ENCODE measurements around the gene NUP42.

The NUP42 gene

DNA sequence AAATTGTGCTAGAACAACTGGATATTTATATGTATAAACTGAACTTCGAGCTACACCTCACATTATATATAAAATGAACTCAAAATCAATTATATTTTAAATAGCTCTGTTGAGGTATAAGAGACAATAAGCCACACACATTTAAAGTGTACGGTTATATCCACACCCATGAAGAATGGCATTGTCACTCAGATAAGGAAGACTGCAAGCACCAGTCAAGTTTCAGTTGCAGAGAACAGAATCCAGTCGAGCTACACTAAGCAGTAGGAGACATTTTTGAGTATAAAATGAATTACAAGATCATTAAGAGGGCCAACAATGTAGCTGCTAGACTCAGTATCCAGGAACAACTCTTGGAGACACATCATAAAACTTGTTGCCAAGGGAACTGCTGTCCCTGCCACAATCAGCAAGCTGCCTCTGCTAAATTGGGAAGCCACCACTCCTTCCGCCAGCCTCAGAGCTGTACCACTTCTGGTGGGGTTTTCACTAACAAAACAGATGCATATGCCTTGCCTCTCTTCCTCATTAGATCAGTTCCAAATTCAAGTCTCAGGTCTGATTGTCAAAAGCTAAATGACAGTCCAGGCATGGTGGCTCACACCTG, 45.1 kb downstream of the NUP42 start:
- H3K4me1 ChIP-seq (ENCODE audit: control insufficient read depth in 1 of 2, insufficient read depth in 1 of 2, low read depth in 1 of 2, low read length in 1 of 2): no peaks in the 10 kb centered on the region
- H3K27me3 ChIP-seq: peaks cover 9% of the 10 kb centered on the region
- no peaks in the 10 kb centered on the region for H3K36me3 ChIP-seq
- no peak overlapping the region for H3K4me3 ChIP-seq (ENCODE audit: low read depth in 1 of 2, low read length in 1 of 2)
- no peaks in the 10 kb centered on the region for H3K9me3 ChIP-seq
- no peak overlapping the region for H3K27ac ChIP-seq
- TF ChIP-seq, protein P1, sequence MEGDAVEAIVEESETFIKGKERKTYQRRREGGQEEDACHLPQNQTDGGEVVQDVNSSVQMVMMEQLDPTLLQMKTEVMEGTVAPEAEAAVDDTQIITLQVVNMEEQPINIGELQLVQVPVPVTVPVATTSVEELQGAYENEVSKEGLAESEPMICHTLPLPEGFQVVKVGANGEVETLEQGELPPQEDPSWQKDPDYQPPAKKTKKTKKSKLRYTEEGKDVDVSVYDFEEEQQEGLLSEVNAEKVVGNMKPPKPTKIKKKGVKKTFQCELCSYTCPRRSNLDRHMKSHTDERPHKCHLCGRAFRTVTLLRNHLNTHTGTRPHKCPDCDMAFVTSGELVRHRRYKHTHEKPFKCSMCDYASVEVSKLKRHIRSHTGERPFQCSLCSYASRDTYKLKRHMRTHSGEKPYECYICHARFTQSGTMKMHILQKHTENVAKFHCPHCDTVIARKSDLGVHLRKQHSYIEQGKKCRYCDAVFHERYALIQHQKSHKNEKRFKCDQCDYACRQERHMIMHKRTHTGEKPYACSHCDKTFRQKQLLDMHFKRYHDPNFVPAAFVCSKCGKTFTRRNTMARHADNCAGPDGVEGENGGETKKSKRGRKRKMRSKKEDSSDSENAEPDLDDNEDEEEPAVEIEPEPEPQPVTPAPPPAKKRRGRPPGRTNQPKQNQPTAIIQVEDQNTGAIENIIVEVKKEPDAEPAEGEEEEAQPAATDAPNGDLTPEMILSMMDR (IDR thresholded peaks at IDR 0.05): no peak

DNA sequence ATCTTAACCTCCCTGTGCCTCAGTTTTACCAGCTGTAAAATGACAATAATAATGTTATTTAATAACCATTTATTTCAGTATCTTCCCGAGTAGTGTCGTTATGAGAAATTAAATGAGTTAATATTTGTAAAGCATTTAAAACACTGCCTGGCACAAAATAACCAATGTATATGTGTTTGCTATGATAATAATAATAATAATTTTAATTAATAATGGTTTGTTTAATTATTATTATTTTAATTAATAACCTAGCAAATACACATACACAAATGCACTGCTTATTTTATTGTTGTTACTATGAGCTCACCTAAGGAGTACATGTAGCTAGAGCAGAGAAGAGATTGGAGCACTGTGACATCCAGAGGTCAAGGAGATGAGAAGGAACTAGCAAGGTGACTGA, 46.6 kb downstream of the NUP42 start:
- TF ChIP-seq, protein P1 (IDR thresholded peaks at IDR 0.05): no peak
- no peaks in the 10 kb centered on the region for H3K36me3 ChIP-seq
- no peaks in the 10 kb centered on the region for H3K4me1 ChIP-seq (ENCODE audit: control insufficient read depth in 1 of 2, insufficient read depth in 1 of 2, low read depth in 1 of 2, low read length in 1 of 2)
- no peaks in the 10 kb centered on the region for H3K9me3 ChIP-seq
- no peak overlapping the region for H3K4me3 ChIP-seq (ENCODE audit: low read depth in 1 of 2, low read length in 1 of 2)
- no peak overlapping the region for H3K27ac ChIP-seq
- H3K27me3 ChIP-seq: peaks cover 2% of the 10 kb centered on the region

DNA sequence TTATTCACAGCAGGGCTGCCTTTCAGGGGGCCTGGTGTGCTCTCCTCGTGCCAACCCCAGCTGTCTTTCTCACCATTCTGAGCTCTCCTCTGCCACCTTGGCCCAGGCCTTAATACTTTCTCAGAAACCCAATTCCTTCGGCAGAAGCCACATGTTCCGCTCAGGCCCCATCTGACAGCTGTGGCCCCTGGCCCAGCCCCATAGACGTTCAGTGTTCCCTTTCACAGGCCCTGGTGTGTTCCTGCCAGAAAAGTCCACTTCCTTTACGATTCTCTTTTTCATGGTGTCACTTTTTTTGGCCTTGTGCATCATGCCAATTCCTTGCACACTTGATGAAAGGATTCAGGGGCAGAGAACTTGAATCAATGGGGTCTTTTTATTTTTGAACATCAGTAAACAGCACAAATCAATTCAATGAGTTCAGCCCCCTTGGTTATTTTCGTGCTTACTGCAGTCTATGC, 48.8 kb downstream of the NUP42 start:
- H3K36me3 ChIP-seq: no peaks in the 10 kb centered on the region
- no peak overlapping the region for H3K27ac ChIP-seq
- H3K4me3 ChIP-seq (ENCODE audit: low read depth in 1 of 2, low read length in 1 of 2): no peak overlapping the region
- no peaks in the 10 kb centered on the region for H3K9me3 ChIP-seq
- no peaks in the 10 kb centered on the region for H3K4me1 ChIP-seq (ENCODE audit: control insufficient read depth in 1 of 2, insufficient read depth in 1 of 2, low read depth in 1 of 2, low read length in 1 of 2)
- no peaks in the 10 kb centered on the region for H3K27me3 ChIP-seq
- TF ChIP-seq, protein P1 (IDR thresholded peaks at IDR 0.05): no peak

DNA sequence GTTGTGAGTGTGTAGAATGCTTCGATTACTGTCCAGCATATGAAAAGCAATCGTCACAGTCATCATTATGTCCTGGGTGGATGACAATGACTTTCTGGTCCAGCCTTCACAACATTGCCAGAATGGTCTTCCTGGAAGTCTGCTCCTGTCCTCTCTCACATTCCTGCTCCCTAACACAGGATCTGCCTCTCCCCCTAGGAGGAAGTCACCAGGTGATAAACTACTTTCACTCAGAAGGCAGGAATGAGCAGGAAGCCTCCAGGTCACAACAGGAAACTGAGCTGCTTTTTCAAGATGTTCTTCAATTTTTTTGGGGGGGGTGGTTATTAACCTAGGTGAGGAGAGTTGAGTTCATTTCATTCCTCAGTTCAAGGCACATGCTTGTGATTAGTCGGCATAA, 51.1 kb downstream of the NUP42 start:
- H3K27me3 ChIP-seq: no peaks in the 10 kb centered on the region
- TF ChIP-seq, protein P1 (IDR thresholded peaks at IDR 0.05): no peak
- H3K27ac ChIP-seq: no peak overlapping the region
- H3K4me3 ChIP-seq (ENCODE audit: low read depth in 1 of 2, low read length in 1 of 2): no peak overlapping the region
- H3K9me3 ChIP-seq: no peaks in the 10 kb centered on the region
- no peaks in the 10 kb centered on the region for H3K36me3 ChIP-seq
- H3K4me1 ChIP-seq (ENCODE audit: control insufficient read depth in 1 of 2, insufficient read depth in 1 of 2, low read depth in 1 of 2, low read length in 1 of 2): no peaks in the 10 kb centered on the region

GRCh38 chr7:23234569-23235296, 52.9 kb downstream of the NUP42 start:
- H3K27ac ChIP-seq: no peak overlapping the region
- H3K36me3 ChIP-seq: no peaks in the 10 kb centered on the region
- H3K4me1 ChIP-seq (ENCODE audit: control insufficient read depth in 1 of 2, insufficient read depth in 1 of 2, low read depth in 1 of 2, low read length in 1 of 2): no peaks in the 10 kb centered on the region
- H3K27me3 ChIP-seq: no peaks in the 10 kb centered on the region
- TF ChIP-seq, protein P1 (IDR thresholded peaks at IDR 0.05): no peak
- H3K4me3 ChIP-seq (ENCODE audit: low read depth in 1 of 2, low read length in 1 of 2): no peak overlapping the region
- H3K9me3 ChIP-seq: no peaks in the 10 kb centered on the region
